HS-5 (cell line): ENCODE data around the gene ARHGEF25.
"Not testable (repeated sequence)": the region's sequence is repeated elsewhere in the genome, so short reads cannot be mapped to it uniquely, and the experiment has no call there.

Experiments used
- DNase-seq: peaks from one replicate; pipeline ENCODE4 v3.0.0-alpha.2; 2012; ENCODE audit warnings: low read depth

Gene ARHGEF25

DNA sequence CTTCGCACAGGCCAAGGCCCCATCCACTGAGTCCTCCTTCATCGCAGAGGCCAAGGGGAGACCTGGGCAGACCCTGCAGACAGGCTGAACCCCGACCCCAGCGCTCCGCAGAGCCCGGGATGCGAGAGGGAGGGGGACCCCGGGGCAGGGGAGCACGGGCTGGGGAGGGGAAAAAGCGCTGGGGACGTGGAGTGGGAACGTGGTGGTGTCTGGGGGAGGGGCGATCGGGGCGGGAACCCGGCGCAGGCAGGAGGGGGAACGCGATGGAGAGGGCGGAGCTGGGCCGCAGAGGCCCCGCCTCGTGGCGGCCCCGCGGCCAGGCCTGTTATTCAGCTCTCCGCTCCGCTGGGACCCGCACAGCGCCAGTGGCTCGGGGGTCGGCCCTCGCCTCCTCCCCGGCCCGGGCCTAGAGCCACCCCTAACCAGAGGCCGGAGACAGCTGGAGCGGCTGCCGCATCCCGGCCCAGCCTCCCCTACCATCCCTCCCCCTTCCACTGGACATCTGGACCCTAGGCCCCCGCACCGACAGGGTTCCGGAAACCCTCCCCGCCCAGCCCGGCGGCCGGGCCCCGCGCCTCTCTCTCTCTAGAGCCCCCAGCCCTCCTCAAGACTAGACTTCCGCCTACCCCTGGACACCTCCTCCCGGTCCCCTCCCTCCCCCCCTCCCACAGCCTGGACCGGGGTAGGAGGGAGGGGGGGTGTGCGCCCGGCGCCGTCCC, at the start of gene ARHGEF25:
Gene ARHGEF25, plus strand, starts transcription at position 328 of the 719 bp plus-strand sequence. CDS start 460 bp downstream, outside the sequence.
- DNase-seq, result no peak

DNA sequence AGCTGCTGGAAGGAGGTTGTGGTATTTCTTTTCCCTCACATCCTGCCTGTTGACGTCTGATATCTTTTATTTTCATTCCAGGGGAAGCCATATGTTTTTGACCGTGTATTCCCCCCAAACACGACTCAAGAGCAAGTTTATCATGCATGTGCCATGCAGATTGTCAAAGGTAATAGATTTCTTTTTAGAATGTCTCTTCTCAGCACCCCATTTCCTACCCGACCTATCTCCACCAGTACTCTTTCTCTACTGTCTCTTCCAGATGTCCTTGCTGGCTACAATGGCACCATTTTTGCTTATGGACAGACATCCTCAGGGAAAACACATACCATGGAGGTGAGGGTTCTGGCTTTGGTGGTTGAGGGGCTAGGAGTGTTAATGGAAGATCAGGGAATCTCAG, 47.9 kb upstream of the ARHGEF25 start:
- DNase-seq, result no peak

DNA sequence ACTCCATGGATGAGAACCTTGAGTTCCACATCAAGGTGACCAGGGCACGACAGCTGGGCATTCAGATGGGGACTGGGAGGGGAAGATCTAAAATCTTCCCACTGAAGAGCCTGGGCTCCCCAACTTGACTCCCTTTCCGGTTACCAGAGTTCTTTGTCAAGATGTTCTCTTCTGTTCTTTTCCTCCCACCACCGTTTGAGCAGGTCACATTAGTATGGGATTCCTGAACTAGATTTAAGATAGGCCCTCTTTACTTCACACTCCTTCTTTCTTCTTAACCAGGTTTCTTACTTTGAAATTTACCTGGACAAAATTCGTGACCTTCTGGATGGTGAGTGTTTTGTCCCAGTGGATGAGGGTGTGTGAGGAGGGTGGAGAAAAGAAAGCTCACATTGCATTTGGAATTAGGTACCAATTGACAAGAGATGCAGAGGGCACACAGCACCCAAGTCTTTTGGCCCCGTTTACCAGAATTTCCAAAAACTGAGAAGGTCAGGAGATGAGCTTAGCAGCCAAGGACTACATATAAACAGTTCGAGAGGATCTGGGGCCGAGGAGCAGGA, 47.0 kb upstream of the ARHGEF25 start:
- no peak for DNase-seq

DNA sequence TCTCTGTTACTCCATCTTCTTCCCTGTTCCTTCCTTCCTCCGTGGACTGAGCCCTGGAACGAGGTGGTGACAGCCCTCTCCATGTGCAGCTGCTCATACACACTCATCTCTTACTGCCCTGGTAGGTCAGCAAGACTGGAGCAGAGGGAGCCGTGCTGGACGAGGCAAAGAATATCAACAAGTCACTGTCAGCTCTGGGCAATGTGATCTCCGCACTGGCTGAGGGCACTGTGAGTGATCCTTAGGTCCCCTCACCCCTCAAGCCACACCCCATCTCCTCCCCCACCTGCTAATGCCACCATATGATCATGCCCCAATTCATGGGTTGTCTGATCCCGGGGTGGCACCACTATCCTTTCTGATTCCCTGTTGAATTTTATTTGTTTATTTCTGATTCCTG, 42.4 kb upstream of the ARHGEF25 start:
- no peak for DNase-seq

DNA sequence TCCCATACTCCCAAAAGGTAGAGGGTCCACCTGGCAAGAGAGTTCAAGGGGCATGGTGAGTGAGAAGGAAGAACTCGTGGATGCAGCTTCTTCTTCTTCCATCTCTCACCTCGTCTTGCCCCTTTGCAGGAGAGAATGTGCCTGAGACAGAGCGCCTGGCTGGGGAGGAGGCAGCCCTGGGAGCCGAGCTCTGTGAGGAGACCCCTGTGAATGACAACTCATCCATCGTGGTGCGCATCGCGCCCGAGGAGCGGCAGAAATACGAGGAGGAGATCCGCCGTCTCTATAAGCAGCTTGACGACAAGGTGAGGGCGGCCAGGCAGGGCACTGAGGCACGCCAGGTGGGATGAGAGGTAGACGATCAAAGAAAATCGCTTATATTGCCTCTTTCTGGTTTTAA, 41.4 kb upstream of the ARHGEF25 start:
- DNase-seq, result no peak

DNA sequence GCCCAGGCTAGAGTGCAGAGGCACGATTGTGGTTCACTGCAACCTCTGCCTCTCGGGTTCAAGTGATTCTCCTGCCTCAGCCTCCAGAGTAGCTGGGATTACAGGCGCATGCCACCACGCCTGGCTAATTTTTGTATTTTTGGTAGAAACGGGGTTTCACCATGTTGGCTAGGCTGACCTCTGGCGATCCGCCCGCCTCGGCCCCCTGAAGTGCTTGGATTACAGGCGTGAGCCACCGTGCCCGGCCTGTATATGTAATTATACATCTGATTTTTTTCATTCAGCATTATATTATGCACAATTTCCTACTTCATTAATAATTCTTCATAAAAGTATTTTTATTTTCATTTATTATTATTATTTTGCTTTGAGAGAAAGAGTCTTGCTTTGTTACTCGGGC, 40.8 kb upstream of the ARHGEF25 start:
- not testable (repeated sequence) for DNase-seq

DNA sequence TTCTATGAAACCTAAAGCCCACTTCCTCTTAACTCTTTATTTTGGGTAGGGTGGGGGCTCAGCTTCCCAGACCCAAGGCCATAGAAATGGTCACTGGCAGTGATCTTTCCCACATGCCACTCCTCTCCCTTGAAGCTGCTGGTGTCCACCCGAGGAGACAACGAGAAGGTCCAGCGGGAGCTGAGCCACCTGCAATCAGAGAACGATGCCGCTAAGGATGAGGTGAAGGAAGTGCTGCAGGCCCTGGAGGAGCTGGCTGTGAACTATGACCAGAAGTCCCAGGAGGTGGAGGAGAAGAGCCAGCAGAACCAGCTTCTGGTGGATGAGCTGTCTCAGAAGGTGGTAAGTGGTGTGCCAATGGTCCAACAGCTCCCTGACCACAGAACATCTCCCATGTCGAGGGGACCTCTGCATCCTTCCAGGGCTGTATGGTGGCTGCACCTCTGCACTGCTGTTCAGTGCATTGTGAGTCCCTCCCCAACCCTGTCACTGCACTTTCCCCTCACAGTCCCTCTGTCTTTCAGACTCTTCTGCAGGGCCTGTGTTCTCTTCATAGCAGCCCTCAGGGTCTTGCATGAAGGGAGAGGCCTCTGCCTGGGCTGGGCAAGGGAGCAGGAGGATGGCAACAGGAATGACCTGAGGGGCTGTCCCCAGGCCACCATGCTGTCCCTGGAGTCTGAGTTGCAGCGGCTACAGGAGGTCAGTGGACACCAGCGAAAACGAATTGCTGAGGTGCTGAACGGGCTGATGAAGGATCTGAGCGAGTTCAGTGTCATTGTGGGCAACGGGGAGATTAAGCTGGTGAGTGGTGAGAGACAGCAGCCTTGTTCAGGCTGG, 39.1 kb upstream of the ARHGEF25 start:
- DNase-seq, result no peak

DNA sequence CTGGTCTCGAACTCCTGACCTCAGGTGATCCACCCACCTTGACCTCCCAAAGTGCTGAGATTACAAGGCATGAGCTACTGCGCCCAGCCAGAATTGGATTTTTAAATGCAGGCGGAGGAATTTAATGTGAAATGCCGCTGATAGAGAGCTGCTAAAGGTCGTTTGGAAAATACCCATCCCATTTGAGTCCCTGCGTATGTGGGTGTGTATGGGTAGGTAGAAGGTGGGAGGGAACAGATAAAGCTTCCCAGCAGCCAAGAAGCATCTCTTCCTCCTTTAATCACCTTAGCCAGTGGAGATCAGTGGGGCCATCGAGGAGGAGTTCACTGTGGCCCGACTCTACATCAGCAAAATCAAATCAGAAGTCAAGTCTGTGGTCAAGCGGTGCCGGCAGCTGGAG, 36.4 kb upstream of the ARHGEF25 start:
- no peak for DNase-seq

DNA sequence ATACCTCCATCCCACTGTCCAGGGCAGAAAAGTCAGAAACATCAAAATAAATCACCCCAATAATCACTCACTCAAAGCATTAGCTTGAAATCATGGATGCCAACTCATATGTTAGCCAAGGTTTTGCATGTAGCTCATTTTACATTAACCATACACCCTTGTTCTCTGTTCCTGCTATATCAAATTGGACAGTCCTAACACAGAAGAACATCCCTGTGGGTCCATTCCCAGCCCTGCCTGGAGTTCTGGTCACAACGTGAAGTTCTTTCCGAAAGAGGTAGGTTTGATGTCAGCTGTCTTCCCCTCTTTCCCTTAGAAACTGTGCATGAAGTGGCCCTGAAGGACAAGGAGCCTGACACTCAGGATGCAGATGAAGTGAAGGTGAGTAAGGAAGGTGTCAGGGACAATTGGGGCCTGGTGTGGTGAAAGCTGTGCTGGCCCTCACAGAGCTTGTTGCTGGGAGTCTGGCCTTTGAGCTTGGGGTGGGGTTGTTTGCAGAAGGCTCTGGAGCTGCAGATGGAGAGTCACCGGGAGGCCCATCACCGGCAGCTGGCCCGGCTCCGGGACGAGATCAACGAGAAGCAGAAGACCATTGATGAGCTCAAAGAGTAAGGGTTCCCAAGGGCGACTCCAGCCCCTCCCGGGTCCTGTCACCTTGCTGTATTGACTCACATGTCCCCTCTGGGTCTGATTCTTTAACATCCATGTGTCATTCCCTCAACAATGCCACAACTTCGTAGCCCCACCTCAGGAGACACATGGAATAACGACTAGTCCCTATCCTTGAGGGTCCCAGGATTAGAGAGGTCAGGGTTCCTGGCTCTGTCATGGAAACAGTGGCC, 35.2 kb upstream of the ARHGEF25 start:
- no peak for DNase-seq

DNA sequence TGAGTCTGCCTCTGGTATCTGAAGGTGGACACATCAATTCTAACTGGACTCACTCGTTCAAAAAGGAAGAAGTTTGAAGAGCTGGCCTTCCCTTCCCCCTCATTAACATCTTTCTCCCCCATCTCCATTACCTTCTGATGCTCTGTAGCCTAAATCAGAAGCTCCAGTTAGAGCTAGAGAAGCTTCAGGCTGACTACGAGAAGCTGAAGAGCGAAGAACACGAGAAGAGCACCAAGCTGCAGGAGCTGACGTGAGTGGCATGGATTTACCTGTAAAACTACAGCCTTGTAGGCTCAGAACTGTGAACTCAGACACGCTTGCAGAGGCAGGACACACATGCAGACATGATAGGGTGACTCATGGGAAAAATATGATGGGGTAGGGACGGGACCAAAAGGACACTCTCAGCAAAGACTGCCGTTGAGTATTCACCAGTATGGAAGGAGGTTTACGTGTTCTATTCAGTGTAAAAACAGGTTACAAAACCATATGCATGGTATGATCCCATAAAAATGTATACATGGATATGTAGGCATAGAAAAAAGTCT, 34.5 kb upstream of the ARHGEF25 start:
- DNase-seq, result no peak

DNA sequence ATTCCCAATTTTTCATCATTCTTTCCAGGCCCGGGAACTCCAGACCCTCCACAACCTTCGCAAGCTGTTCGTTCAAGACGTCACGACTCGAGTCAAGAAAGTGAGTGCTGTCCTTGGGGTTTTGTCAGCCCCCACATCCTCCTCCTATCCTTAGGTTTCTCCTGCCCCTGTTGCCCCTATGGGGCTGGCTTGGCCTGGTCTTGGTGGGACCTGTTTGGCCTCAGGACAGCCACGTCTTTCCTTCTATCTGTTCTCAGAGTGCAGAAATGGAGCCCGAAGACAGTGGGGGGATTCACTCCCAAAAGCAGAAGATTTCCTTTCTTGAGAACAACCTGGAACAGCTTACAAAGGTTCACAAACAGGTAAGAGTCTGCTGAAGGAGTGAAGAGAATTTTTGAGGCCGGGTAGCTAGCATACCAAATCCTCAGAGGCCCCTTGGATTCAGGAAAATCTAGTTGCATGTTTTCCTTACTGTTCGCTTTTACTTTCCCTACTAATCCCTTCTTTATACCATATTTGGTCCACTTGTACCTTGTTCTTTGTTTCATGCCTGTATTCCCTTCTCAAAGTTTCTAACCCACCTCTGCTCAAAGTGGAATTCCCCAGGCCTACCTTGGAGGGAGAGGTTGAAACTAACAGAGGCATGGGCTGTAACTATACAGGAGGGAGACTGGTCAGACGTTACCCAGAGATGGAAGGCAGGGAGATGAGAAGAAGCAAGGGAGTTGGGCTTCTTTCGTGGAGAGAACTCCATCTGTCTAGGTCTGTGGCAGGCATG, 33.1 kb upstream of the ARHGEF25 start:
- no peak for DNase-seq

DNA sequence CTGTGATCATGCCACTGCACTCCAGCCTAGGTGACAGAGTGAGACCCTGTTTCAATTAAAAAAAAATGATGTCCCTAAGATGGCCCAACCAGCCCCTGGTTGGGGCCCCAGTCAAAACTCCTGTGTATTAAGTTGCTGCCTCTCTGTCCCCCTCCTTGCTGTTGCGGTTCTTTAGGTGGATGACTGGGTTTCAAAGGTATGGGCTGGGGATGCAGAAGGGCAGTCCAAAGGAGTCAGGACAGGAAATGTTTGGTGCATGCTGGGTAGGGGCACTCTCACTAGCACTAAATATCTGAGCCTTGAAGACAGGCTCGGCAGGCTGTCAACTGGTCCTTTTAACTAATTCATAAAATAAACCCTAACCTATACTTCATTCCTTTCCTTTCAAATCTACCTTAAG, 32.2 kb upstream of the ARHGEF25 start:
- DNase-seq, result no peak

DNA sequence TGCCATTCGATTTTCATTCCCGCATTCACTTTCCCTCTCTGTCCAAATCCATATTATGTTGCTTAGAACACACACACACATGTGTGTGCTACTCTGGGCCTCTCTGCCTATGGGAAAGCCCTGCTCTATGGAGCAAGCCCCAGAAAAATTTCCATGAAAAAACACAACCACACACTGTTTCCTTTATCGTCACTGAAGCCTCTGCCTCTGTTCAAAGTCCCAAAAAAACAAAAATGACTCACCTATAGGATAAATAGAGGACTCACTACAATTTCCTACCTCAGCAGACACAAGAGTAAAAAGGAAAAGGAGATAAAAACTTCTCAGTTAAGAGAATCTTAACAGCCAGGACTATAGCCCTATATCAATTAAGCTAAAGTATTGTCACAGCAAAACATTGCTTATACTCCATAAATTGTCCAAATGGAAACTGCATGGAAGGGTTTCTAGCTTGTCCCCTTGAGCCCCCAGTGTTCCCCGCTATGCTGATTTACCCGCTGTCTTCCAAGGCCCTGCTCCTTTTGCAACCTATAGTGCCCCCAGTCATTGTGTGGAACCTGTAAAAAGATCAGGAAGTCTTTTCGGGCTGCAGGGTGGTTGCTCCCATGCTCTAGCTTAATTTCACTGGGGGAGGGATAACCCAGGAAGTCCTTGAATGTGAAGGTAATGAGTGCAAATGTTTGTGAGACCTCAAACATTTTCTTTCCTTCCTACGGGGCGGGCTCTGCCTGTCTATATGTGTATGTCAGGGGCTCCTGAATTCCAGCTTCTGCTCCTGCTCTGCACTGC, 31.4 kb upstream of the ARHGEF25 start:
- no peak for DNase-seq

DNA sequence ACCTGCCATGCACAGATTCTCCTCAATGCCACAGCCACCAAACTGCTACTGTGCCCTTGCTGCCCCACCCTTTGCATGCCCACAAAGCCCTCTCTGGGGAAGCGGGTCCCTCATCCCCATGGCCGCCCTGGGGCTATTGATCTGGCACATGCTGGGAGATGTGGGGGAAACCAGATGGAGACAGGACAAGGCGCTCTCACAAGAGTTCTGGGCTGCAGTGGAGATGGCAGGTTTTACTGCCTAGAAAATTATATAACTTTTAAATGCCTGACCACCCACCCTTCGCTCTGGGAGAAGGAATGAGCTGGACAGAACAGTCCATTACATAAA, 30.8 kb upstream of the ARHGEF25 start:
- no peak for DNase-seq

DNA sequence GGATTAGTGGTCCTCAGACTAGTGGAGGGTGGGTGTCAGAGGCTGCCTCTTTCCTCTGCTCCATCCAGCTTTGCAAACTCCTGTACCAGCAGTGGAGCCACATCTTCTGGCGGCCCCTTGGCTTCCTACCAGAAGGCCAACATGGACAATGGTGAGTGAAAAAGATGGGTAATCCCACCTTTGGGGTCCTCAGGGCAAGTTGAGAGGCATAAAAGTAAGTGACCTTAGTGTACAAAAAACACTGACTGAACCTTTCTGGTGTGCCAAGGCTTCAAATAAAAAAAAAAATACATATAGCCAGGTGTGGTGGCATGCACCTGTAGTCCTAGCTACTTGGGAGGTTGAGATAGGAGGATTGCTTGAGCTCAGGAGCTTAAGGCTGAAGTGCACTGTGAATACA, 29.4 kb upstream of the ARHGEF25 start:
- no peak for DNase-seq

DNA sequence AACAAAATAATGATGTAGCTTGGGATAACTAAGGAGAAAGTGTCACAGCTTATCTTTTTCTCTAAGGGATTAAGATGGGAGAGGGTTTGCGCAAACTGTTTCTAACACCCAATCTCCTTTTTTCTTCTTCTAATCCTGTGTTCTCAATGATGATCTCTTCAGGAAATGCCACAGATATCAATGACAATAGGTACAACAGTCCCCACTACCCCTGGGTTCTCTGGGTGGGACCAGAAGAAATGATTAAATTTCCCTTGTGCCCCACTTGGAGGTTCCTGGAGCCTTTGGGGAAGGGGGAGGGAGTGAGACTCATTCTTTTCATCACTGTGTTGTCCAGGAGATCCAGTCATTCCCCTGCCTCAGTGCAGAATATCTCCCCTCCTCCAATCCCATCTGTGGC, 28.8 kb upstream of the ARHGEF25 start:
- DNase-seq, result no peak

DNA sequence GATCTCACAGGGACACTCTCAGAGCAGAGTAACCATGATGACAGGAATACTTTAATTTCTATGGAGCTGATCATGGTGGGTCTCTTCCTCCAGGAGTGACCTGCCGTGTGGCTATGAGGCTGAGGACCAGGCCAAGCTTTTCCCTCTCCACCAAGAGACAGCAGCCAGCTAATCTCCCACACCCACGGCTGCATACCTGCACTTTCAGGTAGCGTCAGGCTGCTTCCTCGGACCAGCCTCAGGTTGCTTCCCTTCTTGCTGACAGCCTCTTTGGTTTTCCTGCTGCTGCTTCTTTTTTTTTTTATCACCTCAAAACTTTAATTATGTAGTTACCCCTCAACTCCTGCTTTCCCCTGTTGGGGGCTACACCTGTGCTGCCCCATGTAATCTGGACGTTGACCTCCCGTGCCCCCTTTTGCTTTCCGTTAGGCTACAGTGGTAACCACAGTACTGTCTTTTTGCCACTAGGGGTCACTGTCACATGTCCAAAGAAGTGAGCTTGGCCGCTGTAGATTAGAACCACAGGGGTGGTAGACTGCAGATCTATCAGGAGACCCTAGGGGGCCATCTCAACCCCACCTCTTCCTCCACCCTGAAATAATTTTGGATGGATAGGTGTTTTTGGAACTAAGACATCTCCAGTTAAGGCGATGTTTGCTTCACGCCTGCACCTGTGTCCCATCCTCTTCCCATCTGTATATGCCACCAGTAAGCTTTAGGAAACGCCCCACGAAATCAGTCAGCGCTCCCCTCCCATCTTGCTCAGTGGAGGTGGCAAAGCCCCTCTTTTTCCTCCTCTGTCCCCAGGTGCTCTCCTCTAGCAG, 28.0 kb upstream of the ARHGEF25 start:
- DNase-seq, result no peak

DNA sequence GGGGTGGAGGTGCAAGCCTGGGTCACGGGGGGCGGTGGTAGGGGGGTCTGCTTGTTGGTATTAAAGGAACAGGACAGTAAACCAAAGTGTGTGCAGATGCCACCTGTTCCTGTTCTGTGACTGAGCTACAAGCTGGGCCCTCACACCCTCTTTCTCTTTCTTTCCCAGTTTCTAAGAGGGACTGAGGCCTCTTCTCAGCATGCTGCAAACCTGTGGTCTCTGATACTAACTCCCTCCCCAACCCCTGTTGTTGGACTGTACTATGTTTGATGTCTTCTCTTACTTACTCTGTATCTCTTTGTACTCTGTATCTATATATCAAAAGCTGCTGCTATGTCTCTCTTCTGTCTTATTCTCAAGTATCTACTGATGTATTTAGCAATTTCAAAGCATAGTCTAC, 27.2 kb upstream of the ARHGEF25 start:
- no peak for DNase-seq

DNA sequence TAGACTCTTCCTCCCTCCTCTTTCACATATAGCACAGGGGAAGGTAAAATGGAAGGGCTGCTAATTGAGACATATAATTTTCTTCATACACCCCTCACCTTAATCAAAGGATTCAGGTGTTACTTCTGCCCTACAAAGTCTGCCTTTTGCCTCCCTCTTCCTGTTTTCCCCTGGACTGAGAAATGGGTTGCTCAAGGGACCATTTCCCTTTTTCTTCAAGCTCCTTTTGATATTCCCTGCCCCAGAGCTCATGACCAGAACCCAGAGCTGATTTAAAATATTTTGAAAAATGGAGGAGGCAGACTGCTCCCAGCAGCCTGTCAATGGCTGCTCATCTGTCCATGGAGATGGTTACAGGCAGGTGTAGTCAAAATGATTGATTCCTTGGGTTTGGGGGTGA, 26.5 kb upstream of the ARHGEF25 start:
- DNase-seq, result no peak

DNA sequence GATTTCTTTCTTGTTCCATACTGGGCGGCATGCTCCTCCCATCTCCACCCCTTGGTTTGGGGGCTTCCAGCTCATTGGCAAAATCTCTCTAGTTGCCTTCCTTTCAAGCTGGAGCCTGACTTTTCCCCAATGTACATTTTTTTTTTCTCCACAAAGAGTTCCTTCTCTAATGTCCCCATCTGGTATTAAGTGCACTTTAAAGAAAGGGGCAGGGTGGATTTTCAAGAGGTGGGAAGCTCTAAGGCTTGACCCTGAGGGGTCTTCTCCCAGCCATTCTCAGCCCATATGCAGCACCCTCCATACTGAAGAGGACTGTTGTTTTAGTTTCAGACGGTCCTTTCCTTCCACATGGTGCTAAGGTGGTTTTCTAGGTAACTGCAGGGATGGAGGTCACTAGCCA, 26.1 kb upstream of the ARHGEF25 start:
- no peak for DNase-seq
